ENCODE measurements around the gene HTR2B. TPM values are rescaled to one million over a fixed set of nuclear protein-coding genes. Genes with fewer than 3 reads are reported as not detected.

Gene HTR2B
- total and polyA plus RNA-seq, 2 of the 13 experiments (the other 11 are each of a cell fraction or from before 2014, with no cell fraction given): 0.08 TPM; not detected in 1

DNA sequence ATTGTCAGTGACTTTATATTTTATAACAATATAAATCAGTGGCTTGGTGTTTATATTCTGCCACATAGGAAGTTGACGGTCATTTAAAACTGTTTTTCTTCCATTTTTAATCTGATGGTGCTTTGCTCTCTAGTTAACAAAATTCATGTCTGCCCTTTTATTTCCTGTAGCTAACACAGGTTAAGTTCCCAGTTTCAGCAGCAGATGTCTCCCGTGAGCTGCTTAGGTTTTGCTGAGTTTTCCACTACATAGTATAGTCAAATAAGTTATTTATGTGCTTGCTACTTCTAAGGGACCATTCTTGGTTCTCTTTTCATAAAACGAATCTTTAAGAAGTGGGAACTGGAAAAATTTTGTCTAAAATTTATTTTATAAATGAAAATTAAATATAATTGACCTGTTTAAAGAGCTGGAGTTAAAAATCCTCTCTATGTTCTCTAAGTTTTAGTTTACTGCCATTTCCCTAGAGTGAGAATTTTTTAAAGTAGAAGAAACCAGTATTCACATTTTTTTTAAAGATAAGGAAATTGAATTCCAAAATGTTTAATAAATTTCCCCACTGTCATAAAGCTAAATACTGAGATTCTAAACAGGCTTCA, 20.6 kb downstream of the HTR2B start (continued):
- TF ChIP-seq, protein P1, sequence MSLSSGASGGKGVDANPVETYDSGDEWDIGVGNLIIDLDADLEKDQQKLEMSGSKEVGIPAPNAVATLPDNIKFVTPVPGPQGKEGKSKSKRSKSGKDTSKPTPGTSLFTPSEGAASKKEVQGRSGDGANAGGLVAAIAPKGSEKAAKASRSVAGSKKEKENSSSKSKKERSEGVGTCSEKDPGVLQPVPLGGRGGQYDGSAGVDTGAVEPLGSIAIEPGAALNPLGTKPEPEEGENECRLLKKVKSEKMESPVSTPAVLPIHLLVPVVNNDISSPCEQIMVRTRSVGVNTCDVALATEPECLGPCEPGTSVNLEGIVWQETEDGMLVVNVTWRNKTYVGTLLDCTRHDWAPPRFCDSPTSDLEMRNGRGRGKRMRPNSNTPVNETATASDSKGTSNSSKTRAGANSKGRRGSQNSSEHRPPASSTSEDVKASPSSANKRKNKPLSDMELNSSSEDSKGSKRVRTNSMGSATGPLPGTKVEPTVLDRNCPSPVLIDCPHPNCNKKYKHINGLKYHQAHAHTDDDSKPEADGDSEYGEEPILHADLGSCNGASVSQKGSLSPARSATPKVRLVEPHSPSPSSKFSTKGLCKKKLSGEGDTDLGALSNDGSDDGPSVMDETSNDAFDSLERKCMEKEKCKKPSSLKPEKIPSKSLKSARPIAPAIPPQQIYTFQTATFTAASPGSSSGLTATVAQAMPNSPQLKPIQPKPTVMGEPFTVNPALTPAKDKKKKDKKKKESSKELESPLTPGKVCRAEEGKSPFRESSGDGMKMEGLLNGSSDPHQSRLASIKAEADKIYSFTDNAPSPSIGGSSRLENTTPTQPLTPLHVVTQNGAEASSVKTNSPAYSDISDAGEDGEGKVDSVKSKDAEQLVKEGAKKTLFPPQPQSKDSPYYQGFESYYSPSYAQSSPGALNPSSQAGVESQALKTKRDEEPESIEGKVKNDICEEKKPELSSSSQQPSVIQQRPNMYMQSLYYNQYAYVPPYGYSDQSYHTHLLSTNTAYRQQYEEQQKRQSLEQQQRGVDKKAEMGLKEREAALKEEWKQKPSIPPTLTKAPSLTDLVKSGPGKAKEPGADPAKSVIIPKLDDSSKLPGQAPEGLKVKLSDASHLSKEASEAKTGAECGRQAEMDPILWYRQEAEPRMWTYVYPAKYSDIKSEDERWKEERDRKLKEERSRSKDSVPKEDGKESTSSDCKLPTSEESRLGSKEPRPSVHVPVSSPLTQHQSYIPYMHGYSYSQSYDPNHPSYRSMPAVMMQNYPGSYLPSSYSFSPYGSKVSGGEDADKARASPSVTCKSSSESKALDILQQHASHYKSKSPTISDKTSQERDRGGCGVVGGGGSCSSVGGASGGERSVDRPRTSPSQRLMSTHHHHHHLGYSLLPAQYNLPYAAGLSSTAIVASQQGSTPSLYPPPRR (CRISPR knock-in tag; IDR thresholded peaks at IDR 0.05; ENCODE audit: borderline replicate concordance): no peak
- TF ChIP-seq TOPORS (CRISPR knock-in tag; IDR thresholded peaks at IDR 0.05): no peak
- TF ChIP-seq, protein P2, sequence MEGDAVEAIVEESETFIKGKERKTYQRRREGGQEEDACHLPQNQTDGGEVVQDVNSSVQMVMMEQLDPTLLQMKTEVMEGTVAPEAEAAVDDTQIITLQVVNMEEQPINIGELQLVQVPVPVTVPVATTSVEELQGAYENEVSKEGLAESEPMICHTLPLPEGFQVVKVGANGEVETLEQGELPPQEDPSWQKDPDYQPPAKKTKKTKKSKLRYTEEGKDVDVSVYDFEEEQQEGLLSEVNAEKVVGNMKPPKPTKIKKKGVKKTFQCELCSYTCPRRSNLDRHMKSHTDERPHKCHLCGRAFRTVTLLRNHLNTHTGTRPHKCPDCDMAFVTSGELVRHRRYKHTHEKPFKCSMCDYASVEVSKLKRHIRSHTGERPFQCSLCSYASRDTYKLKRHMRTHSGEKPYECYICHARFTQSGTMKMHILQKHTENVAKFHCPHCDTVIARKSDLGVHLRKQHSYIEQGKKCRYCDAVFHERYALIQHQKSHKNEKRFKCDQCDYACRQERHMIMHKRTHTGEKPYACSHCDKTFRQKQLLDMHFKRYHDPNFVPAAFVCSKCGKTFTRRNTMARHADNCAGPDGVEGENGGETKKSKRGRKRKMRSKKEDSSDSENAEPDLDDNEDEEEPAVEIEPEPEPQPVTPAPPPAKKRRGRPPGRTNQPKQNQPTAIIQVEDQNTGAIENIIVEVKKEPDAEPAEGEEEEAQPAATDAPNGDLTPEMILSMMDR (CRISPR knock-in tag; IDR thresholded peaks at IDR 0.05): peak; percentile 79
- no peak for TF ChIP-seq NFIC (IDR thresholded peaks at IDR 0.05; ENCODE audit: low read length)
- TF ChIP-seq TCF12 (IDR thresholded peaks at IDR 0.05): no peak
- no peak for TF ChIP-seq TCF12 (CRISPR knock-in tag; IDR thresholded peaks at IDR 0.05)
- TF ChIP-seq, protein P3, sequence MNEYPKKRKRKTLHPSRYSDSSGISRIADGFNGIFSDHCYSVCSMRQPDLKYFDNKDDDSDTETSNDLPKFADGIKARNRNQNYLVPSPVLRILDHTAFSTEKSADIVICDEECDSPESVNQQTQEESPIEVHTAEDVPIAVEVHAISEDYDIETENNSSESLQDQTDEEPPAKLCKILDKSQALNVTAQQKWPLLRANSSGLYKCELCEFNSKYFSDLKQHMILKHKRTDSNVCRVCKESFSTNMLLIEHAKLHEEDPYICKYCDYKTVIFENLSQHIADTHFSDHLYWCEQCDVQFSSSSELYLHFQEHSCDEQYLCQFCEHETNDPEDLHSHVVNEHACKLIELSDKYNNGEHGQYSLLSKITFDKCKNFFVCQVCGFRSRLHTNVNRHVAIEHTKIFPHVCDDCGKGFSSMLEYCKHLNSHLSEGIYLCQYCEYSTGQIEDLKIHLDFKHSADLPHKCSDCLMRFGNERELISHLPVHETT (CRISPR knock-in tag; conservative IDR thresholded peaks at IDR 0.05): no peak
- TF ChIP-seq, protein P4, sequence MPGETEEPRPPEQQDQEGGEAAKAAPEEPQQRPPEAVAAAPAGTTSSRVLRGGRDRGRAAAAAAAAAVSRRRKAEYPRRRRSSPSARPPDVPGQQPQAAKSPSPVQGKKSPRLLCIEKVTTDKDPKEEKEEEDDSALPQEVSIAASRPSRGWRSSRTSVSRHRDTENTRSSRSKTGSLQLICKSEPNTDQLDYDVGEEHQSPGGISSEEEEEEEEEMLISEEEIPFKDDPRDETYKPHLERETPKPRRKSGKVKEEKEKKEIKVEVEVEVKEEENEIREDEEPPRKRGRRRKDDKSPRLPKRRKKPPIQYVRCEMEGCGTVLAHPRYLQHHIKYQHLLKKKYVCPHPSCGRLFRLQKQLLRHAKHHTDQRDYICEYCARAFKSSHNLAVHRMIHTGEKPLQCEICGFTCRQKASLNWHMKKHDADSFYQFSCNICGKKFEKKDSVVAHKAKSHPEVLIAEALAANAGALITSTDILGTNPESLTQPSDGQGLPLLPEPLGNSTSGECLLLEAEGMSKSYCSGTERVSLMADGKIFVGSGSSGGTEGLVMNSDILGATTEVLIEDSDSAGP (CRISPR knock-in tag; IDR thresholded peaks at IDR 0.05; ENCODE audit: borderline replicate concordance): no peak

Measured in HepG2 (cell line).